ENCODE results near the gene AQP2. TPM values are rescaled to one million over a fixed set of nuclear protein-coding genes. Genes with fewer than 3 reads are reported as not detected.

The AQP2 gene
- total and polyA plus RNA-seq, 2 of the 4 experiments (the other 2 are of a cell fraction) = not detected

DNA sequence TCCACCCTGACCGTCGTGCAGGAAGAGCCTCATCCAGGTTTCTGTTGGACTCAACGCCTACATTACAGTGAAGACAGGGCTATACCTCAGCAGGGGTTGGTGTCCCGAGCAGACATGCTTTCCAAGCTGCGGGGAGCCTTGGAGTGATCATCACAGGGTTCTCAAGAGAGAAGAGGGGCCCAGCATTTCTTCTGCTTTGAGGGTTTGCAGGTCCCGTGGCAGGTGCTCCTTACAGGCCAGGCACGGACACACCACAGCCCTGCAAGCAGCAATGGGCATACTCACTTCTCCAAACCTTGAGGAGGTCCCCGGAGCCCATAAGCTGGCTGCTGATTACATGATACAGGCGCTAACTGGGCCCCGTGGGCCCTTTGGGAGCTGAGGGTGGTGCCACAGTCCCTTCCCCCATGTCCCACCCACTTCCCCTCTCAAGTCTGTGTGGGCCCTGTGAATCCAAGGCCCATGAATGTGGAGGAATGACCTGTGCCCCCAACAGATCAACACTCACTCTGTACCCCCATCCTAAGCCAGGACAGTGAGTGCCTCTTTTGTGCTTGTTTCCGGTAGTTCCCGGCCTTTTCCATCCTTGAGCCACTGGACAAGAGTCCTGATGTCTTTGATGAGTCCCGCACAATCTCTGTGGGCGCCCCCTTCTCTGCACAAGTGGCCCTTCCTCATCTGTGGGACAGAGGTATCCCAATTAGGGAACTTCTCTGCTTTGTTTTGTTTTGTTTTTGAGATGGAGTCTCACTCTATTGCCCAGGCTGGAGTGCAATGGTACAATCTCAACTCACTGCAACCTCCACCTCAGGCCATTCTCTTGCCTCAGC is 1.1 kb downstream of the AQP2 start:
- ChIA-PET POLR2A (ENCODE audit: unreplicated experiment) (no interaction called here), CTCF (no interaction called here)
- DNase-seq (no peak), ATAC-seq (ENCODE audit: low read depth) (no peak)
- Histone ChIP-seq H2AK5ac (ENCODE audit: low read depth, low read length) (no peak overlapping the region), H2BK15ac (ENCODE audit: low read depth, low read length) (no peak overlapping the region), H2AFZ (replicated peaks; ENCODE audit: low read length, poor library complexity) (peak overlapping the region; percentile 21), H3K18ac (ENCODE audit: low read depth, low read length) (no peak overlapping the region), H4K8ac (ENCODE audit: low read depth in 2 of 2, low read length in 2 of 2) (no peak overlapping the region), H2AK9ac (replicated peaks; ENCODE audit: low read depth, low read length, poor library complexity) (no peak overlapping the region), H3K9me1 (ENCODE audit: insufficient read depth, low read length) (no peaks in the 10 kb centered on the region), H3K23ac (ENCODE audit: low read depth, low read length) (no peak overlapping the region), H3K4me1 (ENCODE audit: control insufficient read depth, insufficient read depth, low read length) (no peaks in the 10 kb centered on the region), H2BK20ac (ENCODE audit: low read depth, low read length) (no peak overlapping the region), H3K9ac (ENCODE audit: low read depth, low read length) (no peak overlapping the region), H3K14ac (replicated peaks; ENCODE audit: low read depth, low read length) (no peak overlapping the region), H3K36me3 (ENCODE audit: control insufficient read depth, insufficient read depth, low read length) (no peaks in the 10 kb centered on the region), H4K5ac (ENCODE audit: low read depth, low read length) (no peak overlapping the region), H3K4me2 (ENCODE audit: low read depth, low read length) (no peak overlapping the region), H3K56ac (ENCODE audit: extremely low read depth, insufficient read depth, low read length) (no peak overlapping the region), H4K91ac (ENCODE audit: insufficient read depth, low read depth, low read length) (no peak overlapping the region), H3K4ac (ENCODE audit: low read depth, low read length) (no peak overlapping the region), H2BK120ac (ENCODE audit: low read depth, low read length) (no peak overlapping the region), H3K27me3 (ENCODE audit: control insufficient read depth, insufficient read depth, low read length) (peaks cover 64% of the 10 kb centered on the region), H3K9me3 (ENCODE audit: control insufficient read depth, insufficient read depth, low read length) (no peaks in the 10 kb centered on the region; the same call in 1 of the 2 replicates), H2BK5ac (ENCODE audit: low read depth, low read length, poor library complexity, severe bottlenecking) (no peak overlapping the region), H3K79me1 (ENCODE audit: low read depth in 1 of 2, low read length in 2 of 2) (no peaks in the 10 kb centered on the region), H3K27ac (ENCODE audit: insufficient read depth, low read length) (no peak overlapping the region), H4K20me1 (ENCODE audit: insufficient read depth, low read length) (no peaks in the 10 kb centered on the region), H3K4me3 (ENCODE audit: insufficient read depth, low read depth, low read length) (no peak overlapping the region)
- in situ Hi-C loops (cut with MboI; ENCODE audit: low sequenced_read_pairs) (loop anchor here (5.0 kb wide), 1 partner anchor 84 kb away; no protein-coding TSS in a partner anchor), dilution Hi-C loops (cut with HindIII; ENCODE audit: low sequenced_read_pairs, unreplicated experiment) (no loop called here), intact Hi-C loops (cut with micrococcal nuclease) (no loop called here)
- 67% methylated on average over 5 of the region's 14 CpGs; no CpG with 5 or more reads in 1 of the 2 experiments for WGBS, 2 experiments (ENCODE audit: extremely low coverage in 2 of 2, insufficient read length in 1 of 2)
- BruUV-seq (replicated peaks) = no TSS peak
- TF ChIP-seq BHLHE40 (IDR thresholded peaks at IDR 0.05; ENCODE audit: low read depth, low read length) (no peak), RCOR1 (IDR thresholded peaks at IDR 0.05; ENCODE audit: insufficient replicate concordance, low read length) (no peak), SMC3 (IDR thresholded peaks at IDR 0.05; ENCODE audit: low read depth, low read length) (no peak), FOS (IDR thresholded peaks at IDR 0.05; ENCODE audit: low read depth, low read length) (no peak), RAD21 (IDR thresholded peaks at IDR 0.05; ENCODE audit: low read length) (no peak), RFX5 (IDR thresholded peaks at IDR 0.05; ENCODE audit: low read depth, low read length) (no peak)

Data from IMR-90 (cell line).